GM12892 (cell line): Measurements from ENCODE around the gene ASTN1.

Experiments
- POLR2A ChIP-seq: IDR thresholded peaks from 2 replicates; pipeline ENCODE4 v1.6.1; 2011; ENCODE audit warnings: low read depth, low read length, control low read depth
- POLR2AphosphoS5 ChIP-seq: IDR thresholded peaks from 2 replicates; pipeline ENCODE4 v1.6.1; 2011; ENCODE audit warnings: low read depth, low read length, control low read depth
- TAF1 ChIP-seq: IDR thresholded peaks from 2 replicates; pipeline ENCODE4 v1.6.1; 2011; ENCODE audit warnings: low read depth, mild to moderate bottlenecking, control low read depth, low read length, borderline replicate concordance

DNA sequence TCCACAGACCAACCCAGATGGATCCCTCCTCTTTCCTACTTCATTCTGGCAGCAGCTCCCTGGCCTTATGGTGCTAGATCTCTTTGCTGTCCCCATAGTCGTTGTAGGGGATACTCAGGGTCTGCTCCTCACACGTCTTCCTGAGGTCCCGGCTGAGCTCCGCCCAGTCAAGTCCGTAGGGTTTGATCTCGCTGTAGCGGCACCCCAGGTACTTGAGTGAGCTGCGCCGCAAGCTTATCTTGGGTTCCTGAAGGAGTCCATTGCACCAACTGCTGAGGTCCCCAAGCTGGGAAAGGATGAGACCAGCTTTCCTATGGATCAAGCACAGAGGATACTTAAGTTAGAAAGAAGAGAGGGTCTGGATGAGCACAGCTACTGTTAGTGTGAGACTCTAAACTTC, 300.3 kb downstream of the ASTN1 start:
- TF ChIP-seq POLR2A (no peak), TAF1 (no peak), POLR2AphosphoS5 (no peak)
